Memory B cell (primary cell): ENCODE data around the gene CERS6.

Source experiments
- ATAC-seq: fragments of 150-1000 bp; cut with Tn5 transposase; 2 replicates; pipeline ENCODE4 v1.10.0; 2021; ENCODE audit warnings: low read depth, mild to moderate bottlenecking, moderate library complexity
- DNase-seq, 2 donors: peaks; one replicate each; pipeline ENCODE4 v3.0.0; 2022; ENCODE audit warnings: low spot score in 2 of 2
- H3K27ac Mint-ChIP-seq: one replicate; pipeline ENCODE4 v1.8.0; 2022; ENCODE audit warnings: mild to moderate bottlenecking, moderate library complexity, mixed read lengths
- H3K27me3 Mint-ChIP-seq: one replicate; pipeline ENCODE4 v1.8.0; 2022; ENCODE audit warnings: mixed read lengths
- H3K36me3 Mint-ChIP-seq: one replicate; pipeline ENCODE4 v1.8.0; 2022; ENCODE audit warnings: mild to moderate bottlenecking, mixed read lengths
- H3K4me1 Mint-ChIP-seq: one replicate; pipeline ENCODE4 v1.8.0; 2022; ENCODE audit warnings: mixed read lengths
- H3K4me3 Mint-ChIP-seq: one replicate; pipeline ENCODE4 v1.8.0; 2022; ENCODE audit warnings: mild to moderate bottlenecking, moderate library complexity, mixed read lengths
- H3K9me3 Mint-ChIP-seq: one replicate; pipeline ENCODE4 v1.8.0; 2022; ENCODE audit warnings: mixed read lengths

Gene CERS6

GRCh38 chr2:168626096-168626495, 170.0 kb downstream of the CERS6 start:
- no peaks in the 10 kb centered on the region for H3K36me3 Mint-ChIP-seq
- H3K27ac Mint-ChIP-seq: no peak overlapping the region
- peaks cover 8% of the 10 kb centered on the region for H3K4me1 Mint-ChIP-seq
- no peak for DNase-seq
- H3K4me3 Mint-ChIP-seq: no peak overlapping the region
- no peaks in the 10 kb centered on the region for H3K9me3 Mint-ChIP-seq
- ATAC-seq: peak; percentile 27
- no peaks in the 10 kb centered on the region for H3K27me3 Mint-ChIP-seq

- no peak overlapping the region for H3K4me3 Mint-ChIP-seq
- ATAC-seq (no peak), DNase-seq (no peak)
- H3K36me3 Mint-ChIP-seq: no peaks in the 10 kb centered on the region
- H3K9me3 Mint-ChIP-seq: no peaks in the 10 kb centered on the region
- H3K27me3 Mint-ChIP-seq: no peaks in the 10 kb centered on the region
- no peak overlapping the region for H3K27ac Mint-ChIP-seq
- H3K4me1 Mint-ChIP-seq: peaks cover 8% of the 10 kb centered on the region
These were observed 170.6 kb downstream of the CERS6 start for GRCh38 chr2:168626647-168627046.

- Mint-ChIP-seq H3K27me3 (no peaks in the 10 kb centered on the region), H3K9me3 (no peaks in the 10 kb centered on the region), H3K4me1 (peaks cover 2% of the 10 kb centered on the region), H3K27ac (no peak overlapping the region), H3K4me3 (no peak overlapping the region), H3K36me3 (no peaks in the 10 kb centered on the region)
- no peak for ATAC-seq
- no peak for DNase-seq
These were observed 176.6 kb downstream of the CERS6 start for GRCh38 chr2:168632709-168633121.

GRCh38 chr2:168633200-168633599, 177.1 kb downstream of the CERS6 start:
- no peaks in the 10 kb centered on the region for H3K36me3 Mint-ChIP-seq
- no peak overlapping the region for H3K4me3 Mint-ChIP-seq
- no peaks in the 10 kb centered on the region for H3K27me3 Mint-ChIP-seq
- peaks cover 2% of the 10 kb centered on the region for H3K4me1 Mint-ChIP-seq
- no peak overlapping the region for H3K27ac Mint-ChIP-seq
- DNase-seq: no peak
- no peak for ATAC-seq
- no peaks in the 10 kb centered on the region for H3K9me3 Mint-ChIP-seq

- Mint-ChIP-seq H3K36me3 (no peaks in the 10 kb centered on the region), H3K27me3 (no peaks in the 10 kb centered on the region), H3K4me1 (peaks cover 2% of the 10 kb centered on the region), H3K4me3 (no peak overlapping the region), H3K9me3 (no peaks in the 10 kb centered on the region), H3K27ac (no peak overlapping the region)
- ATAC-seq (peak; percentile 21), DNase-seq (no peak)
These were observed 177.8 kb downstream of the CERS6 start for GRCh38 chr2:168633895-168634294.

- DNase-seq: no peak
- no peak for ATAC-seq
- Mint-ChIP-seq H3K9me3 (no peaks in the 10 kb centered on the region), H3K4me1 (peaks cover 2% of the 10 kb centered on the region), H3K27me3 (no peaks in the 10 kb centered on the region), H3K4me3 (no peak overlapping the region), H3K36me3 (no peaks in the 10 kb centered on the region), H3K27ac (no peak overlapping the region)
These were observed 179.0 kb downstream of the CERS6 start for GRCh38 chr2:168635065-168635577.

GRCh38 chr2:168639018-168639417, 182.9 kb downstream of the CERS6 start:
- Mint-ChIP-seq H3K9me3 (peaks cover 1% of the 10 kb centered on the region), H3K27ac (no peak overlapping the region), H3K36me3 (no peaks in the 10 kb centered on the region), H3K4me1 (peaks cover 1% of the 10 kb centered on the region), H3K27me3 (peaks cover 2% of the 10 kb centered on the region), H3K4me3 (no peak overlapping the region)
- no peak for ATAC-seq
- no peak for DNase-seq

- Mint-ChIP-seq H3K4me1 (peaks cover 3% of the 10 kb centered on the region), H3K4me3 (no peak overlapping the region), H3K36me3 (no peaks in the 10 kb centered on the region), H3K27ac (no peak overlapping the region), H3K9me3 (peaks cover 3% of the 10 kb centered on the region), H3K27me3 (peaks cover 4% of the 10 kb centered on the region)
- ATAC-seq (no peak), DNase-seq (no peak)
These were observed 183.4 kb downstream of the CERS6 start for GRCh38 chr2:168639441-168639898.

GRCh38 chr2:168640039-168640438, 184.0 kb downstream of the CERS6 start:
- no peak for ATAC-seq
- H3K27me3 Mint-ChIP-seq: peaks cover 4% of the 10 kb centered on the region
- no peak overlapping the region for H3K4me3 Mint-ChIP-seq
- H3K4me1 Mint-ChIP-seq: peaks cover 3% of the 10 kb centered on the region
- peaks cover 3% of the 10 kb centered on the region for H3K9me3 Mint-ChIP-seq
- no peak for DNase-seq
- no peaks in the 10 kb centered on the region for H3K36me3 Mint-ChIP-seq
- no peak overlapping the region for H3K27ac Mint-ChIP-seq

- ATAC-seq: no peak
- peaks cover 4% of the 10 kb centered on the region for H3K27me3 Mint-ChIP-seq
- H3K4me3 Mint-ChIP-seq: no peak overlapping the region
- H3K9me3 Mint-ChIP-seq: peaks cover 3% of the 10 kb centered on the region
- H3K4me1 Mint-ChIP-seq: peaks cover 3% of the 10 kb centered on the region
- no peaks in the 10 kb centered on the region for H3K36me3 Mint-ChIP-seq
- DNase-seq: no peak
- H3K27ac Mint-ChIP-seq: no peak overlapping the region
These were observed 185.6 kb downstream of the CERS6 start for GRCh38 chr2:168641636-168642035.

GRCh38 chr2:168642873-168643272, 186.8 kb downstream of the CERS6 start:
- Mint-ChIP-seq H3K27me3 (peaks cover 4% of the 10 kb centered on the region), H3K9me3 (peaks cover 3% of the 10 kb centered on the region), H3K4me1 (peaks cover 3% of the 10 kb centered on the region), H3K4me3 (no peak overlapping the region), H3K36me3 (no peaks in the 10 kb centered on the region), H3K27ac (no peak overlapping the region)
- DNase-seq: no peak
- no peak for ATAC-seq

- no peak for DNase-seq
- peaks cover 3% of the 10 kb centered on the region for H3K9me3 Mint-ChIP-seq
- ATAC-seq: no peak
- no peaks in the 10 kb centered on the region for H3K36me3 Mint-ChIP-seq
- H3K4me3 Mint-ChIP-seq: no peak overlapping the region
- no peak overlapping the region for H3K27ac Mint-ChIP-seq
- H3K27me3 Mint-ChIP-seq: peaks cover 4% of the 10 kb centered on the region
- H3K4me1 Mint-ChIP-seq: peaks cover 3% of the 10 kb centered on the region
These were observed 187.9 kb downstream of the CERS6 start for GRCh38 chr2:168643979-168644378.

- DNase-seq (no peak), ATAC-seq (no peak)
- Mint-ChIP-seq H3K4me3 (no peak overlapping the region), H3K4me1 (peaks cover 3% of the 10 kb centered on the region), H3K27ac (no peak overlapping the region), H3K27me3 (peaks cover 4% of the 10 kb centered on the region), H3K36me3 (no peaks in the 10 kb centered on the region), H3K9me3 (peaks cover 3% of the 10 kb centered on the region)
These were observed 189.7 kb downstream of the CERS6 start for GRCh38 chr2:168645696-168646338.

- Mint-ChIP-seq H3K36me3 (no peaks in the 10 kb centered on the region), H3K4me3 (no peak overlapping the region), H3K27ac (no peak overlapping the region), H3K9me3 (peaks cover 2% of the 10 kb centered on the region), H3K27me3 (peaks cover under 1% of the 10 kb centered on the region), H3K4me1 (peaks cover 1% of the 10 kb centered on the region)
- ATAC-seq (no peak), DNase-seq (no peak)
These were observed 193.0 kb downstream of the CERS6 start for GRCh38 chr2:168649105-168649504.

GRCh38 chr2:168649562-168649961, 193.5 kb downstream of the CERS6 start:
- no peaks in the 10 kb centered on the region for H3K4me1 Mint-ChIP-seq
- no peak overlapping the region for H3K27ac Mint-ChIP-seq
- H3K27me3 Mint-ChIP-seq: no peaks in the 10 kb centered on the region
- DNase-seq (no peak), ATAC-seq (no peak)
- H3K4me3 Mint-ChIP-seq: no peak overlapping the region
- H3K9me3 Mint-ChIP-seq: no peaks in the 10 kb centered on the region
- H3K36me3 Mint-ChIP-seq: no peaks in the 10 kb centered on the region
